Liver (tissue), 9 donors: Measurements from ENCODE around the gene SLC8A1. TPM values are rescaled to one million over a fixed set of nuclear protein-coding genes. Genes with fewer than 3 reads are reported as not detected.

ENCODE experiments used
- DNase-seq: peaks from one replicate; pipeline ENCODE4 v3.0.0-alpha.2; 2017; ENCODE audit warnings: low spot score
- H3K27ac ChIP-seq, 2 donors: one replicate each; pipeline ENCODE4 v1.7.0; 2013; ENCODE audit warnings: inconsistent platforms in 2 of 2, low read length in 2 of 2, control low read depth in 1 of 2, low read depth in 1 of 2, mild to moderate bottlenecking in 1 of 2
- H3K27me3 ChIP-seq, 4 donors: one replicate each; pipeline versions ENCODE4 v1.6.1 to v1.7.0; 2013; ENCODE audit warnings: low read length in 3 of 4, inconsistent platforms in 1 of 4, mild to moderate bottlenecking in 1 of 4, moderate library complexity in 1 of 4; ENCODE audit not compliant: control insufficient read depth in 4 of 4, insufficient read depth in 4 of 4
- H3K36me3 ChIP-seq, 4 donors: one replicate each; pipeline versions ENCODE4 v1.6.1 to v1.7.0; 2013; ENCODE audit warnings: low read length in 3 of 4, mild to moderate bottlenecking in 3 of 4, low read depth in 1 of 4, moderate library complexity in 1 of 4; ENCODE audit not compliant: control insufficient read depth in 4 of 4, insufficient read depth in 3 of 4
- H3K4me1 ChIP-seq, 4 donors: one replicate each; pipeline versions ENCODE4 v1.6.1 to v1.7.0; 2013; ENCODE audit warnings: low read length in 3 of 4, mild to moderate bottlenecking in 3 of 4, moderate library complexity in 1 of 4; ENCODE audit not compliant: control insufficient read depth in 4 of 4, insufficient read depth in 4 of 4
- H3K4me3 ChIP-seq, 3 donors: one replicate each; pipeline versions ENCODE4 v1.6.1 to v1.7.0; 2013; ENCODE audit warnings: low read length in 3 of 3, control low read depth in 1 of 3, low read depth in 1 of 3, mild to moderate bottlenecking in 1 of 3
- H3K9ac ChIP-seq, 2 donors: one replicate each; pipeline ENCODE4 v1.7.0; 2013; ENCODE audit warnings: low read length in 2 of 2, mild to moderate bottlenecking in 2 of 2, moderate library complexity in 2 of 2, control low read depth in 1 of 2, low read depth in 1 of 2
- H3K9me3 ChIP-seq, 4 donors: one replicate each; pipeline versions ENCODE4 v1.6.1 to v1.7.0; 2013; ENCODE audit warnings: low read length in 3 of 4; ENCODE audit not compliant: control insufficient read depth in 4 of 4
- EGR1 ChIP-seq, 2 donors: IDR thresholded peaks; 2 replicates each; pipeline ENCODE4 v1.6.1; 2016 to 2018; ENCODE audit warnings: antibody characterized with exemption in 2 of 2, low read depth in 2 of 2
- FOXA1 ChIP-seq: IDR thresholded peaks from 2 replicates; pipeline ENCODE4 v1.6.1; 2016; ENCODE audit warnings: antibody characterized with exemption
- FOXA2 ChIP-seq: IDR thresholded peaks from 2 replicates; pipeline ENCODE4 v1.6.1; 2016; ENCODE audit warnings: antibody characterized with exemption
- GABPA ChIP-seq, 2 donors: IDR thresholded peaks in 1 of 2; conservative IDR thresholded peaks in 1 of 2; 2 replicates each; pipeline ENCODE4 v1.6.1; 2016; ENCODE audit warnings: antibody characterized with exemption in 2 of 2, mild to moderate bottlenecking in 1 of 2, moderate library complexity in 1 of 2
- HNF4A ChIP-seq, 2 donors: conservative IDR thresholded peaks; 2 replicates each; pipeline ENCODE4 v1.6.1; 2016; ENCODE audit warnings: antibody characterized with exemption in 2 of 2, mild to moderate bottlenecking in 2 of 2
- HNF4G ChIP-seq: IDR thresholded peaks from 2 replicates; pipeline ENCODE4 v1.6.1; 2016; ENCODE audit warnings: antibody characterized with exemption
- JUND ChIP-seq, 2 donors: IDR thresholded peaks; 2 replicates each; pipeline ENCODE4 v1.6.1; 2016; ENCODE audit warnings: antibody characterized with exemption in 2 of 2
- NR2F2 ChIP-seq: IDR thresholded peaks from 2 replicates; pipeline ENCODE4 v1.6.1; 2016; ENCODE audit warnings: antibody characterized with exemption
- RAD21 ChIP-seq, 2 donors: IDR thresholded peaks; 2 replicates each; pipeline ENCODE4 v1.6.1; 2016; ENCODE audit warnings: antibody characterized with exemption in 2 of 2, mild to moderate bottlenecking in 2 of 2
- RXRA ChIP-seq, 2 donors: IDR thresholded peaks; 2 replicates each; pipeline ENCODE4 v1.6.1; 2017 to 2018; ENCODE audit warnings: antibody characterized with exemption in 2 of 2, mild to moderate bottlenecking in 1 of 2
- SP1 ChIP-seq: IDR thresholded peaks from 2 replicates; pipeline ENCODE4 v1.6.1; 2018; ENCODE audit warnings: antibody characterized with exemption, mild to moderate bottlenecking
- TAF1 ChIP-seq: conservative IDR thresholded peaks from 2 replicates; pipeline ENCODE4 v1.6.1; 2016; ENCODE audit warnings: antibody characterized with exemption, mild to moderate bottlenecking
- YY1 ChIP-seq: IDR thresholded peaks from 2 replicates; pipeline ENCODE4 v1.6.1; 2016; ENCODE audit warnings: antibody characterized with exemption, mild to moderate bottlenecking
- WGBS: extraction: QIAGEN DNeasy Blood & Tissue Kit; methylation state at CpG from one replicate; pipeline ENCODE4 v1.1.7; 2013; 5-methylcytosine and 5-hydroxymethylcytosine counted together
- polyA plus RNA-seq, 2 donors: library from polyadenylated mRNA; stranded (reverse) in 1 of 2; unstranded in 1 of 2; fragments of 200-250 nt in 1 of 2; fragments of >200 nt in 1 of 2; fragmentation: Nextera tagmentation in 1 of 2; extraction: Ambion mirVana in 1 of 2; gene quantifications; one replicate each; pipeline versions ENCODE4 v1.2.1 to v1.2.3, GENCODE V29; 2013 to 2015
- total RNA-seq, 2 donors: library from RNA; depleted of rRNA; stranded (reverse); fragments of >200 nt; gene quantifications; one replicate each; pipeline ENCODE4 v1.2.3, GENCODE V29; 2014
- TF ChIP-seq, protein P1 (sequence below): IDR thresholded peaks from 2 replicates; pipeline ENCODE4 v1.6.1; 2016; ENCODE audit warnings: antibody characterized with exemption
- TF ChIP-seq, protein P2 (sequence below): IDR thresholded peaks from 2 replicates; pipeline ENCODE4 v1.6.1; 2016; ENCODE audit warnings: antibody characterized with exemption
- TF ChIP-seq, protein P3 (sequence below): IDR thresholded peaks from 2 replicates; pipeline ENCODE4 v1.6.1; 2016; ENCODE audit warnings: antibody characterized with exemption
- TF ChIP-seq, protein P4 (sequence below): IDR thresholded peaks from 2 replicates; pipeline ENCODE4 v1.6.1; 2016; ENCODE audit warnings: antibody characterized with exemption, mild to moderate bottlenecking
- TF ChIP-seq, protein P5 (sequence below): fragments of 150-350 bp; IDR thresholded peaks from 2 replicates; pipeline ENCODE4 v1.5.1; 2017; ENCODE audit warnings: improper control_type of control experiment, low read depth, low read length; ENCODE audit not compliant: missing input control
- donor health status: healthy.
- donor health status: healthy.
- donor health status: healthy.
- donor health status: healthy.
- donor health status: healthy.

SLC8A1 gene
- total and polyA plus RNA-seq, 4 donors, result 1.2 to 18.5 (median 8.2) TPM

DNA sequence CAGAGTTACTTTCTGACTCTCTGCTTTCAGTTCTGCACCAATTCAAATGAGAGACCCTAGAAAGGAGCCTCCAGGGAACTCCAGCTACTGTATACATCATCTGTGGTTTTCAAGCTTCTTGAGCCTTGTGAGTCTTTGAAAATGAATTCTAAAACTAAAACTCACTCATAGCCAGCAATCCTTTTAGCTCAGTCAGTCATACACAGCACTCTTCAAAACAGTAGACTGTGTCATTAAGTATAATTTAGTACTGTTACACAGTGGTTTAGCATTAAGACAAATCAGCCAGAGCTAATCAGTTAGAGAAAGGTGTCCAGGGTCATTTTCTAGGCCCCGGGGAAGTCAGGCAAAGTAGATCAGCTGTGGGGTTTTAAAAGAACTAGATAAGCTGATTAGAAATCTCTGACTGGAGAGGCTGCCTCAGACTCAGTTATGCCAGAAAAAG is 350.7 kb downstream of the SLC8A1 start (continued):
- TF ChIP-seq TAF1 (no peak), NR2F2 (no peak), FOXA2 (no peak), JUND (IDR thresholded peaks at IDR 0.05) (no peak), RAD21 (IDR thresholded peaks at IDR 0.05) (no peak), YY1 (no peak), GABPA (IDR thresholded peaks at IDR 0.05 in 1 of 2, conservative IDR thresholded peaks at IDR 0.05 in 1 of 2) (no peak), SP1 (no peak), RXRA (IDR thresholded peaks at IDR 0.05) (no peak)
- TF ChIP-seq, protein P1, sequence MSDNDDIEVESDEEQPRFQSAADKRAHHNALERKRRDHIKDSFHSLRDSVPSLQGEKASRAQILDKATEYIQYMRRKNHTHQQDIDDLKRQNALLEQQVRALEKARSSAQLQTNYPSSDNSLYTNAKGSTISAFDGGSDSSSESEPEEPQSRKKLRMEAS, result no peak
- TF ChIP-seq, protein P2, sequence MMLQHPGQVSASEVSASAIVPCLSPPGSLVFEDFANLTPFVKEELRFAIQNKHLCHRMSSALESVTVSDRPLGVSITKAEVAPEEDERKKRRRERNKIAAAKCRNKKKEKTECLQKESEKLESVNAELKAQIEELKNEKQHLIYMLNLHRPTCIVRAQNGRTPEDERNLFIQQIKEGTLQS, result no peak

DNA sequence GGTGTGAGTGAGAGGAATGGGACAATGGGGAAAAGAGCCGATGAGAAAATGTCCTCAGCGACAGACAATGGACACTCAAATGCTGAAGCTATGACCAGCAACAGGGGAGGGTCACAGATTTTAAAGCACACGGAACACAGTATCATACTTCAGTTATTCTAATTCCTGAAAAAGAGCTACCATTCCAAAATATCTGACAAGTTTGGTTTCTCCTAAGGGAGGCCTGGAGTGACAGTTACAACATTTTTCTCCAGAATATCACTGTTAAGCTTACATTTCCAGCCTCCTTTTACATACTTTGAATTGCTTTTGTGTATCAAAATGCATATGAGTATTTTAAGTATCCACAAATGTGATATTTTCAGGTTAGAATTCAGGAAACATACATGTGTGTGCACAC is 351.2 kb downstream of the SLC8A1 start:
- Histone ChIP-seq H3K4me3 (no peak overlapping the region), H3K9me3 (no peaks in the 10 kb centered on the region), H3K4me1 (no peaks in the 10 kb centered on the region), H3K36me3 (no peaks in the 10 kb centered on the region), H3K9ac (no peak overlapping the region), H3K27me3 (no peaks in the 10 kb centered on the region), H3K27ac (no peak overlapping the region)
- WGBS, result 77% methylated on average over 3 of the region's 3 CpGs
- no peak for DNase-seq
- no peak for TF ChIP-seq RAD21 (IDR thresholded peaks at IDR 0.05)
- TF ChIP-seq FOXA1, result no peak
- TF ChIP-seq, protein P1, result no peak
- TF ChIP-seq SP1, result no peak
- TF ChIP-seq HNF4G, result no peak
- TF ChIP-seq, protein P3, sequence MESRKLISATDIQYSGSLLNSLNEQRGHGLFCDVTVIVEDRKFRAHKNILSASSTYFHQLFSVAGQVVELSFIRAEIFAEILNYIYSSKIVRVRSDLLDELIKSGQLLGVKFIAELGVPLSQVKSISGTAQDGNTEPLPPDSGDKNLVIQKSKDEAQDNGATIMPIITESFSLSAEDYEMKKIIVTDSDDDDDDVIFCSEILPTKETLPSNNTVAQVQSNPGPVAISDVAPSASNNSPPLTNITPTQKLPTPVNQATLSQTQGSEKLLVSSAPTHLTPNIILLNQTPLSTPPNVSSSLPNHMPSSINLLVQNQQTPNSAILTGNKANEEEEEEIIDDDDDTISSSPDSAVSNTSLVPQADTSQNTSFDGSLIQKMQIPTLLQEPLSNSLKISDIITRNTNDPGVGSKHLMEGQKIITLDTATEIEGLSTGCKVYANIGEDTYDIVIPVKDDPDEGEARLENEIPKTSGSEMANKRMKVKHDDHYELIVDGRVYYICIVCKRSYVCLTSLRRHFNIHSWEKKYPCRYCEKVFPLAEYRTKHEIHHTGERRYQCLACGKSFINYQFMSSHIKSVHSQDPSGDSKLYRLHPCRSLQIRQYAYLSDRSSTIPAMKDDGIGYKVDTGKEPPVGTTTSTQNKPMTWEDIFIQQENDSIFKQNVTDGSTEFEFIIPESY, result no peak
- TF ChIP-seq, protein P4, sequence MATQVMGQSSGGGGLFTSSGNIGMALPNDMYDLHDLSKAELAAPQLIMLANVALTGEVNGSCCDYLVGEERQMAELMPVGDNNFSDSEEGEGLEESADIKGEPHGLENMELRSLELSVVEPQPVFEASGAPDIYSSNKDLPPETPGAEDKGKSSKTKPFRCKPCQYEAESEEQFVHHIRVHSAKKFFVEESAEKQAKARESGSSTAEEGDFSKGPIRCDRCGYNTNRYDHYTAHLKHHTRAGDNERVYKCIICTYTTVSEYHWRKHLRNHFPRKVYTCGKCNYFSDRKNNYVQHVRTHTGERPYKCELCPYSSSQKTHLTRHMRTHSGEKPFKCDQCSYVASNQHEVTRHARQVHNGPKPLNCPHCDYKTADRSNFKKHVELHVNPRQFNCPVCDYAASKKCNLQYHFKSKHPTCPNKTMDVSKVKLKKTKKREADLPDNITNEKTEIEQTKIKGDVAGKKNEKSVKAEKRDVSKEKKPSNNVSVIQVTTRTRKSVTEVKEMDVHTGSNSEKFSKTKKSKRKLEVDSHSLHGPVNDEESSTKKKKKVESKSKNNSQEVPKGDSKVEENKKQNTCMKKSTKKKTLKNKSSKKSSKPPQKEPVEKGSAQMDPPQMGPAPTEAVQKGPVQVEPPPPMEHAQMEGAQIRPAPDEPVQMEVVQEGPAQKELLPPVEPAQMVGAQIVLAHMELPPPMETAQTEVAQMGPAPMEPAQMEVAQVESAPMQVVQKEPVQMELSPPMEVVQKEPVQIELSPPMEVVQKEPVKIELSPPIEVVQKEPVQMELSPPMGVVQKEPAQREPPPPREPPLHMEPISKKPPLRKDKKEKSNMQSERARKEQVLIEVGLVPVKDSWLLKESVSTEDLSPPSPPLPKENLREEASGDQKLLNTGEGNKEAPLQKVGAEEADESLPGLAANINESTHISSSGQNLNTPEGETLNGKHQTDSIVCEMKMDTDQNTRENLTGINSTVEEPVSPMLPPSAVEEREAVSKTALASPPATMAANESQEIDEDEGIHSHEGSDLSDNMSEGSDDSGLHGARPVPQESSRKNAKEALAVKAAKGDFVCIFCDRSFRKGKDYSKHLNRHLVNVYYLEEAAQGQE, result no peak
- TF ChIP-seq, protein P5, sequence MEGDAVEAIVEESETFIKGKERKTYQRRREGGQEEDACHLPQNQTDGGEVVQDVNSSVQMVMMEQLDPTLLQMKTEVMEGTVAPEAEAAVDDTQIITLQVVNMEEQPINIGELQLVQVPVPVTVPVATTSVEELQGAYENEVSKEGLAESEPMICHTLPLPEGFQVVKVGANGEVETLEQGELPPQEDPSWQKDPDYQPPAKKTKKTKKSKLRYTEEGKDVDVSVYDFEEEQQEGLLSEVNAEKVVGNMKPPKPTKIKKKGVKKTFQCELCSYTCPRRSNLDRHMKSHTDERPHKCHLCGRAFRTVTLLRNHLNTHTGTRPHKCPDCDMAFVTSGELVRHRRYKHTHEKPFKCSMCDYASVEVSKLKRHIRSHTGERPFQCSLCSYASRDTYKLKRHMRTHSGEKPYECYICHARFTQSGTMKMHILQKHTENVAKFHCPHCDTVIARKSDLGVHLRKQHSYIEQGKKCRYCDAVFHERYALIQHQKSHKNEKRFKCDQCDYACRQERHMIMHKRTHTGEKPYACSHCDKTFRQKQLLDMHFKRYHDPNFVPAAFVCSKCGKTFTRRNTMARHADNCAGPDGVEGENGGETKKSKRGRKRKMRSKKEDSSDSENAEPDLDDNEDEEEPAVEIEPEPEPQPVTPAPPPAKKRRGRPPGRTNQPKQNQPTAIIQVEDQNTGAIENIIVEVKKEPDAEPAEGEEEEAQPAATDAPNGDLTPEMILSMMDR, result no peak
- TF ChIP-seq YY1, result no peak
- TF ChIP-seq TAF1, result no peak
- TF ChIP-seq, protein P2, result no peak
- TF ChIP-seq NR2F2, result no peak
- no peak for TF ChIP-seq GABPA (IDR thresholded peaks at IDR 0.05 in 1 of 2, conservative IDR thresholded peaks at IDR 0.05 in 1 of 2)
- TF ChIP-seq JUND (IDR thresholded peaks at IDR 0.05), result no peak
- TF ChIP-seq HNF4A (conservative IDR thresholded peaks at IDR 0.05), result no peak
- no peak for TF ChIP-seq FOXA2
- no peak for TF ChIP-seq EGR1 (IDR thresholded peaks at IDR 0.05; ENCODE audit: low read depth in 2 of 2)
